GM12891 (cell line): ENCODE results near the gene SP1.
A peak's percentile ranks its signal among the peaks of the same experiment; 100 is the strongest.
"Not testable (repeated sequence)": the region's sequence is repeated elsewhere in the genome, so short reads cannot be mapped to it uniquely, and the experiment has no call there.

ENCODE experiments used
- DNase-seq: peaks from one replicate; pipeline ENCODE4 v3.0.0; 2011; ENCODE audit warnings: low spot score; ENCODE audit not compliant: insufficient read length
- FAIRE-seq: peaks from 2 replicates; lab custom pipeline; 2011; peaks lifted over from hg19 to GRCh38; lab: Jason Lieb, UNC
- PAX5 ChIP-seq: IDR thresholded peaks from 2 replicates; pipeline ENCODE4 v1.6.1; 2011; ENCODE audit warnings: low read length, moderate library complexity, mild to moderate bottlenecking; ENCODE audit not compliant: insufficient read depth, severe bottlenecking
- POLR2A ChIP-seq: IDR thresholded peaks from 2 replicates; pipeline ENCODE4 v1.6.1; 2011; ENCODE audit warnings: low read depth, low read length, control low read depth
- POLR2AphosphoS5 ChIP-seq: IDR thresholded peaks from 2 replicates; pipeline ENCODE4 v1.6.1; 2011; ENCODE audit warnings: low read depth, low read length, control low read depth
- POU2F2 ChIP-seq: IDR thresholded peaks from 2 replicates; pipeline ENCODE4 v1.6.1; 2011; ENCODE audit warnings: low read depth, mild to moderate bottlenecking, control low read depth, low read length, moderate library complexity
- SPI1 ChIP-seq: IDR thresholded peaks from 2 replicates; pipeline ENCODE4 v1.6.1; 2011; ENCODE audit warnings: low read depth, low read length, control low read depth
- TAF1 ChIP-seq: IDR thresholded peaks from 2 replicates; pipeline ENCODE4 v1.6.1; 2011; ENCODE audit warnings: low read depth, low read length, control low read depth

SP1 gene

DNA sequence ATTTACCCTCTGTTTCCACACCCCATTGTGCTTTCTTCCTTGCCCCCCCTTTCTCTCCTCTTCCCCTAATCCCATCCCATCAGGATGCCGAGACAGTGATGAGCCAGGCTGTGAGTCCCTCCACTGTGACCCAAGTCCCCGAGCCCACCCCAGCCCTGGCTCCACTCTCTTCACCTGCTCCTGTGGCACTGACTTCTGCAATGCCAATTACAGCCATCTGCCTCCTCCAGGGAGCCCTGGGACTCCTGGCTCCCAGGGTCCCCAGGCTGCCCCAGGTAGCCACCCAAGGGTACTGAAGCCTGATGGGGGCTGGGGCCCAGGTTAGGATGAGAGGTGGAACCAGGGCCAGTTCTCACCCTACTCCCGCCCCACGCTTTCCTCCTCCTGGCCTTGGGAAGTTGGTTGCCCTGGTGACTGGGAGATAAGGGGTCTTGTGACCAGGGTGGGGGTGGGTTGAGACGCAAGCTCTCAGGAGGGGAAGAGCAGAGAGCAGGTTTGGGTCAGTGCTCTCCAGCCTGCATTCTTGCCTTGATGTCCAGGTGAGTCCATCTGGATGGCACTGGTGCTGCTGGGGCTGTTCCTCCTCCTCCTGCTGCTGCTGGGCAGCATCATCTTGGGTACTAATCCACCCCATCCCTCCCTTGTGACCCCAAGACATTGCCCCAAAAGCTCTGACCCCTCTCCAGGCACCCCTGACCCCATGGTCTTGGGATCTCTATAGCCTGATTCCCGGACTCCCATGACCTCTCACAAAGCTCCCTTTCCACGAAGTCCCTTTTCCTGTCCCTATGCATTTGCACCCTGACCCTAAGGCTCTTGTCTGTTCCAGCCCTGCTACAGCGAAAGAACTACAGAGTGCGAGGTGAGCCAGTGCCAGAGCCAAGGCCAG is 44.9 kb downstream of the SP1 start:
- TF ChIP-seq POLR2AphosphoS5 (no peak), TAF1 (no peak), POU2F2 (no peak), SPI1 (no peak), POLR2A (no peak), PAX5 (no peak)
- DNase-seq (no peak), FAIRE-seq (no peak)

DNA sequence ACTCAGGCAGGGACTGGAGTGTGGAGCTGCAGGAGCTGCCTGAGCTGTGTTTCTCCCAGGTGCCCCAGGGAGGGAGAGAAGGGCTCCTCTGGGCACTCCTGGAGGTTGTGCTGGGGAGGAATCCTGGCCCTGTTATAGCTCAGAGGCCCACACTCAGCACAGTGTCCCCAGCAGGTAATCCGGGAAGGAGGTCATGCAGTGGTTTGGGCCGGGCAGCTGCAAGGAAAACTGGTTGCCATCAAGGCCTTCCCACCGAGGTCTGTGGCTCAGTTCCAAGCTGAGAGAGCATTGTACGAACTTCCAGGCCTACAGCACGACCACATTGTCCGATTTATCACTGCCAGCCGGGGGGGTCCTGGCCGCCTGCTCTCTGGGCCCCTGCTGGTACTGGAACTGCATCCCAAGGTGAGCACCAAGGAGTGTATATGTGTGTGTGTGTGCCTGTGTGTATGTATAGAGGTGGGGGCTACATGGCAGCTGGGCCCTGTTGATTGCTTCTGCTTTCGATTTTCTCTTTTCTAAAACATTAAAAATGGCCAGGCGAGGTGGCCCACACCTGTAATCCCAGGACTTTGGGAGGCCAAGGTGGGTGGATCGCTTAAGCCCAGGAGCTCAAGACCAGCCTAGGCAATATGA is 45.7 kb downstream of the SP1 start:
- TF ChIP-seq TAF1 (no peak), POLR2A (no peak), SPI1 (no peak), POLR2AphosphoS5 (no peak), POU2F2 (no peak), PAX5 (no peak)
- DNase-seq (no peak), FAIRE-seq (no peak)

DNA sequence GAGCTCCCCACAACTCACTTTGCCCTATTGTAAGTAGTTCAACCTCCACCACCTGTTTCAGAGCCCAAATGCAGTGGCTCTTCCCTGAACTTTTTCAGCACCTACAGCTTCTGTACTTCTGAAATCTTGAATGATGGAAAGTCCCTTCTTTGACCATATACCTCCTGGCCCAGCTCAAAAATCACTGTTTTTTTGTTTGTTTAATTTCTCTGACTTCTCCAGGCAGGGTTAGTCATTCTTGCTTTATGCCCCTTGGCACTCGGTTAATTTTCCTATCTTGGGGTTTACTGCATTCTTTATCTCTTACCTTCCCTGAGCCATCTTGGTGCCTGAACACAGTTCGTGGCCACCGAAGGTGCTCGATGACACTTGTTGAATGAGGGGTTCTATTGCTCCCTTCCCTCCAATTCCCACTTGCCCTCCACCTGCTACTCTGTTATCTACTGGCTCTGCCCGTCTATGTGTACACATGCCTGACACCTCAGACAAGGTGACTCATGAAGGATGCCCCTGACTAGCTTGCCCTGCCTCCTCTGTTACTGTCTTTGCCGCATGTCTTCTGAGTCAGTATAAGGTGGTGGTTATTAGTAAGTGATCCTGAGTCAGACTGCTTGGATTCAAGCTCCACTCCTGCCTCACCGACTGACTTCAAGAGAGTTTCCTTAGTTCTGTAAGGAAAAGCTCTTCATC is 48.1 kb downstream of the SP1 start:
- TF ChIP-seq TAF1 (no peak), PAX5 (no peak), POLR2A (no peak), POU2F2 (no peak), SPI1 (no peak), POLR2AphosphoS5 (no peak)
- FAIRE-seq = no peak

DNA sequence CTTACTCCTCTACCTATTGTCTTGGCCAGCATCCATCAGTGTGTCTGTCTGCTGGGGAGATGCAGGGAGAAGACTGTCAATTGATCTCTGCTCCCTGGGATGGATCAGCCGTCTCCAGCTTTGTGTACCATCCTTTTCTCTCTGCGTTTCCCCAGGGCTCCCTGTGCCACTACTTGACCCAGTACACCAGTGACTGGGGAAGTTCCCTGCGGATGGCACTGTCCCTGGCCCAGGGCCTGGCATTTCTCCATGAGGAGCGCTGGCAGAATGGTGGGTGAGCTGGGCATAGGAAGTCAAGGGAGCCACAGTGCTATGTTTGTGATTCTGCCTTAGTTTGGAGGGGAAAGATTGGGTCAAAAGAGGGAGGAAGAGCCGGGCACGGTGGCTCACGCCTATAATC is 48.8 kb downstream of the SP1 start:
- no peak for DNase-seq
- FAIRE-seq = no peak
- TF ChIP-seq POU2F2 (no peak), PAX5 (no peak), POLR2A (no peak), POLR2AphosphoS5 (no peak), TAF1 (no peak), SPI1 (no peak)

More for the DNA sequence above, 48.1 kb downstream of the SP1 start:
- DNase-seq = no peak

DNA sequence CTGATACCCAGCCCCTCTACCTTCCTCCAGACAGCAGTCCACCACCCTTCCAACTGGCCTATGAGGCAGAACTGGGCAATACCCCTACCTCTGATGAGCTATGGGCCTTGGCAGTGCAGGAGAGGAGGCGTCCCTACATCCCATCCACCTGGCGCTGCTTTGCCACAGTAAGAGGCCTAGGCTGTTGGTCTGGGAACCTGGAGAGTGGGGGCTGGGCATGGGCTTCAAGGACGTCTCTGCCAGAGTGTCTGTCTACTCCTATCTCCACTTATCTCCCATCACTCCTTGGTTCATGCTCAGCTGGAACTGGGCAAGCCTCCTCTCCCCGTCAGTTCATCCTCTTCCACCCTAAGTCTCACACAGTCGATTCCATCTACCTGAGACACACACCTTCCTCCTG is 50.1 kb downstream of the SP1 start:
- no peak for TF ChIP-seq PAX5
- no peak for TF ChIP-seq POLR2A
- TF ChIP-seq POLR2AphosphoS5 = no peak
- no peak for TF ChIP-seq TAF1
- no peak for TF ChIP-seq SPI1
- no peak for TF ChIP-seq POU2F2
- FAIRE-seq (no peak), DNase-seq (no peak)

DNA sequence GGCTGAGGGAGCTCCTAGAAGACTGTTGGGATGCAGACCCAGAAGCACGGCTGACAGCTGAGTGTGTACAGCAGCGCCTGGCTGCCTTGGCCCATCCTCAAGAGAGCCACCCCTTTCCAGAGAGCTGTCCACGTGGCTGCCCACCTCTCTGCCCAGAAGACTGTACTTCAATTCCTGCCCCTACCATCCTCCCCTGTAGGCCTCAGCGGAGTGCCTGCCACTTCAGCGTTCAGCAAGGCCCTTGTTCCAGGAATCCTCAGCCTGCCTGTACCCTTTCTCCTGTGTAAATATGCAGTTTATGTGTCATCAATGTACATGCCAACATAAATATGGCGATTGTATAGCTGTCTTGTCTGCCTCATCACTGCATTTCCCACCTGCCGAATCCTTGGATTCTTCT is 51.2 kb downstream of the SP1 start:
- TF ChIP-seq TAF1 (no peak), POLR2AphosphoS5 (no peak)
- FAIRE-seq = no peak

DNA sequence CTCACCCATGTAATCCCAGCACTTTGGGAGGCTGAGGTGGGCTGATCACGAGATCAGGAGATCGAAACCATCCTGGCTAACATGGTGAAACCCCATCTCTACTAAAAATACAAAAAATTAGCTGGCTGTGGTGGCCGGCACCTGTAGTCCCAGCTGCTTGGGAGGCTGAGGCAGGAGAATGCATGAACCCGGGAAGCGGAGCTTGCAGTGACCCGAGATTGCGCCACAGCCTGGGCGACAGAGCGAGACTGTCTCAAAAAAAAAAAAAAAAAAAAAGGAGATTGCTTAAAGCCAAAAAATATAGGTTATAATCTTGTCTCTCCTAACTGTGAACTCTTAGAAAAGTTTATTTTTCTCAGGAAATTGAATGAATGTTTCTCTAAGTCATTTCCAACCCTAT is 55.4 kb downstream of the SP1 start:
- not testable (repeated sequence) for FAIRE-seq

More for the DNA sequence above, 51.2 kb downstream of the SP1 start:
- no peak for DNase-seq

DNA sequence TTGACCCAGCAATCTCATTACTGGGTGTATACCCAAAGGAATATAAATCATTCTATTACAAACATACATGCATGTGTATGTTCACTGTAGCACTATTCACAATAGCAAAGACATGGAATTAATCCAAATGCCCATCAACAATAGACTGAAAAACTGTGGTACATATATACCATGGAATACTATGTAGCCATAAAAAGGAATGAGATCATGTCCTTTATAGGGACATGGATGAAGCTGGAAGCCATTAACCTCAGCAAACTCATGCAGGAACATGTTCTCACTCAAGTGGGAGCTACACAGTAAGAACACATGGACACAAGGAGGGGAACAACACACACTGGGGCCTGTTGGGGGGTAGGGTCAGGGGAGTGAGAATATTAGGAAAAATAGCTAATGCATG is 59.6 kb downstream of the SP1 start:
- not testable (repeated sequence) for FAIRE-seq, DNase-seq

More for the DNA sequence above, 55.4 kb downstream of the SP1 start:
- DNase-seq = not testable (repeated sequence)

DNA sequence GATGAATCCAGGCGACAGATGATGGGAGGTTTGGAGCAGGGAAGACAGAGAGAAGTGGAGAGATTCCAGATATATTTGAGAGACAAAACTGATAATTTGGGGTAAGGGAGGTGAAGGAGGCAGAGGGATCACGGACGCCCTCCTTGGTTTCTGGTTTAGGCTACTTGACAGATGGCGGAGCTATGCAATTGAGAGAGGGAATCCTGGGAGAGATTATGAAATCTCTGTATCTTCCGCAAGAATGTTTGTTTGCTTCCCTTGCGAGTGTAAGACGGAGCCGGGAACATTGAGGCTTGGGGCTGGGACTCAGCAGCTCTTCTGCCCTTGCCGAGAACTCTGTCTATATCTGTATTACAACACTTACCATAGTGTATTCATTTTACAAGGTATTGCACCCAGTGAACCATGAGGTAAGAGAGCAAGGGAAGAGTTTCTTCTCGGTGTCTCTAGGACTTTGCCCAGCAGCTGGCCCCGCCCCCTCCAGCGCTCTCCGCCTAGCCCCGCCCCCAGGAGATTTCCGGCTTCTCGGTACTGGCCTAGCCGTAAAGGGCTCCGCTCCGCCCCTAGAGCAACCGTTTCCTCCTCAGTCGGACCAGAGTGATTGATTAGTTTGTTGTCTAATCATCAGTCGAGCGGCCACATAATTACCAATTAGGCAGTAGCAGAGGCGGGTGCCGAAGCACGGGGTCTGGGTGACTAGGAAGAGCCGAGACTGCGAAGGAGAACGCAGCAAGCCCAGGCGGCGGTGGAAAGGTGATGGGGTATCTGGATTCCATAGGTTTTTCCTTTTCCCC is 61.3 kb downstream of the SP1 start, which contains the start of gene PRR13:
Gene PRR13, plus strand, starts transcription at position 695 of the 794 bp plus-strand sequence. CDS start 981 bp downstream, outside the sequence.
- DNase-seq (peak; percentile 87), FAIRE-seq (peak; percentile 85)
- TF ChIP-seq POLR2A (peak; percentile 99), TAF1 (peak; percentile 97), POLR2AphosphoS5 (peak; percentile 98), PAX5 (no peak), SPI1 (no peak), POU2F2 (peak; percentile 94)

DNA sequence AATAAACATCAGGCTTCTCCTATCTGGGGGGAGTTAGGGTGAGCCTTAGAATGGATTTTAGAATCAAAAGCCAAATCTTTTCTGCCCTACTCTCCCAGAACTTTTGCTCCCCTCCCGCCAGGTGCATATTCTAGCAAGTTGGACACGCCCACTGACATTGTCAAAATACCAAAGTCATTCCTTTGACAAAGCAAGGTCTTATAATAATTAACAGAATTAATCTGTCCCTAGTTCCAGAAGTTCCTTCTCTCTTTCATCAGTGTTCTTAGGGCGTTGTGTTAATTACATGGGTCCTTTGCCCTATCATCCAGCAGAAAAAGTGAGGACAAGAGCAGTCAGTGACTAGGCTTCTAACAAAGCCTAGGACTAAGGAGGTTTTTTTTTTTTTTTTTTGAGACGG is 64.0 kb downstream of the SP1 start:
- DNase-seq = no peak
- FAIRE-seq = no peak
- no peak for TF ChIP-seq POU2F2
- no peak for TF ChIP-seq PAX5
- no peak for TF ChIP-seq SPI1
- TF ChIP-seq POLR2AphosphoS5 = no peak
- TF ChIP-seq TAF1 = no peak
- TF ChIP-seq POLR2A = no peak

DNA sequence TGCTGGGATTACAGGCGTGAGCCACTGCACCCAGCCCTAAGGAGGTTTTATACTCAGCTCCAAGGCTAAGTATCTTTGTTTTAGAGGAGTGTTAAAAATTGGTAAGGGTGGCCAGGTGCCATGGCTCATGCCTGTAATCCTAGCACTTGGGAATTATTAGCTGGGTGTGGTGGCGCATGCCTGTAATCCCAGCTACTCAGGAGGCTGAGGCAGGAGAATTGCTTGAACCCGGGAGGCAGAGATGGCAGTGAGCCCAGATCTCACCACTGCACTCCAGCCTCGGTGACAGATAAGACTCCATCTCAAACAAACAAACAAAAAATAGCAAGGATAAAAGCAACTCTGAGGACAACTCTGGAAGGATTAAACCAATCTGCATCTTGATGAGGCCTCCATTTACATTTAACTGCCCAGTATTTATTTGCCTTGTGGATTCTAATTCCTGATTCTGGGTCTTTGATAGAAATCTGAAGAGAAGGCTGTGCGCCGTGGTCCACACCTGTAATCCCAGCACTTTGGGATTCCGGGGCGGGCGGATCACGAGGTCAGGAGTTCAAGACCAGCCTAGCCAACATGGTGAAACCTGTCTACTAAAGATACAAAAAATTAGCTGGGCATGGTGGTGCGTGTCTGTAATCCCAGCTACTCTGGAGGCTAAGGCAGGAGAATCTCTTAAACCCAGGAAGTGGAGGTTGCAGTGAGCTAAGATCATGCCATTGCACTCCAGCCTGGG is 64.8 kb downstream of the SP1 start:
- FAIRE-seq = not testable (repeated sequence)

More for the DNA sequence above, 64.8 kb downstream of the SP1 start:
- DNase-seq = not testable (repeated sequence)
